ENCODE data around the gene MSN.

The MSN gene

GRCh38 chrX:65674204-65674893, 6.9 kb downstream of the MSN start:
- no peak for DNase-seq

DNA sequence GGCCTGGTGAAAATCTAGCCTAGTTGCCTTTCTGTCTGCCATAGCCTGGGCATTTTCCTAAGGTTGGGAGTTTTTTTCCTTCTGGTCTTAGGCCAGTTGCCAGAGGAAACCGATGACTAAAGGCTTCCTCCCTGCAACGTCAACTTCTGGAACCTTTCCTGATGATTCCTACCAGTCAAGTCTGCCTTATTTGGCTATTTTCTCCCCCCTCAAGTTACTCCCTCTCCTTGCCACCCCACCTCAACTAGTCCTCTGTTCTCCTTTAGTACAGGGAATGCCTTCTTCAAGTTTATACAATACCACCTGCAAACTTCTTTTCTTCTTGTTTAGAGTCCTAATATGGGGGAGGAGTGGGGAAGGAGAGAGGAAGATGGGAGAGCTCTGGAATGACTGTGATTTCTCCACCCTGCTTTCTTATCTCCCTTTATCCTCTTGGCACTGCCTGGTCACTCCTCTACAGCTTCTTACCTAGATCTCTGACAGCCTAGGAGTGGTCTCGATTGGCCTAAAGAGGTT, 10.6 kb downstream of the MSN start:
- no peak for DNase-seq

GRCh38 chrX:65679071-65679540, 11.7 kb downstream of the MSN start:
- DNase-seq = no peak

DNA sequence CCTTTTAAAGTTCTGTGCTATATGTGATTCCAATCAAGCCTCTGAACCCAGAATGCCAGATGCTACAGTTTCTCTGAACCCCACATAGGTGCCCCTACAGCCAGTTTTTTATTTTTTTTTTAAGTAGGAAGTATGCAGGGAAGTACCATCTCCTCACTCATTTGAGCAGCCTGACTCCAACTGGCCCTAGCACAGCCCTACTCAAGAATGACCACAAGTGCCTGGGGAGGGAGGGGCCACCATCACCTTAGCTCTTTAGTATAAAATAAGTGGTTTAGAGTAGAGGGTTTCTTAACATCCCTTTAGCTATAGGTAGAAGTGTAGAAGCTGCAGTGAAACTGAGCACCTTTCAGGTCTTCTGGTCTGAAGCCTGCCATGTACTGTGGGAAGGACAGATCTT, 14.4 kb downstream of the MSN start:
- DNase-seq = no peak

GRCh38 chrX:65685112-65685511, 17.7 kb downstream of the MSN start:
- no peak for DNase-seq

DNA sequence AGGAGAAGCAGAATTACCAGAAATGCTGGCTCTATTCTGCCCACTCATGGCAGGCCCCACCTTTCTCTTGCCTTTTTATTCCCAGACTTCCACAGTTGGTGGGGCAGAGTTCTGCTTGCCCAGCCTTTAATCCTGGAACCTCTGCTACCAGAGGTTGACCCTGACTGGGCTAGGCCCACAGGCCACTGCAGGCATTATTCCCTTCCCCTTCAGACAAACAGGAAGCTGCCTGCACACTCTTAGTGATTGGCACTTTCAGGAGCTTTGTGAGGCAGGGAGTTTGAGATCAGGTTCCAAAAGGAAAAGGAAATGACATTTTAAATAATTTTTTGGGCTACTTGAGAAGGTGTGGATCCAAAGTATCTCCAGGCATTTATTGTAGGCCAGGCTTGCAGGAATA, 18.8 kb downstream of the MSN start:
- no peak for DNase-seq

GRCh38 chrX:65687367-65687766, 19.9 kb downstream of the MSN start:
- no peak for DNase-seq

DNA sequence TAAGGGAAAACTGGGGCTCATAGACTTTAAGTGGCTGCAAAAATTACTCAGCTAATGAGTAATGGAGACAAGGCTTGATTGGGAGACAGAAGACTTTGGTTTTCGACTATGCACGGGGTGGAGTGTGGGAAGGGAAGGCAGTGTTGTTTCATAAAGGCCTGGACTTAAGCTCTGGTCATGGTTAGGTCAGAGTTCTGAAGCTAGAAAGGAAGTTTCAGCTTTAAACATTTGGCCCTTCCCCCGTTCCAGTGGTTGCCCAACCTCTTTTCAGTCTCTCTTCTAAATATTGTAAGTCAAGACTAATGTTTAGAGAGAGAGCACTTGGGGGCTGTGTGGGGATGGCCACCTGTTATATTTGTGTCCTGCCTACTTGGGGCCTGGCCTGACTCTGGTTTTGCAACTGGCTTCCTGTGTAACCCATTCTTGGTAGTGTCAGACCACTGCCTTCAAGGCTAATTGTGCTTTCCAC, 21.0 kb downstream of the MSN start:
- no peak for DNase-seq

- no peak for DNase-seq
Observed at GRCh38 chrX:65689377-65689776, 21.9 kb downstream of the MSN start.

DNA sequence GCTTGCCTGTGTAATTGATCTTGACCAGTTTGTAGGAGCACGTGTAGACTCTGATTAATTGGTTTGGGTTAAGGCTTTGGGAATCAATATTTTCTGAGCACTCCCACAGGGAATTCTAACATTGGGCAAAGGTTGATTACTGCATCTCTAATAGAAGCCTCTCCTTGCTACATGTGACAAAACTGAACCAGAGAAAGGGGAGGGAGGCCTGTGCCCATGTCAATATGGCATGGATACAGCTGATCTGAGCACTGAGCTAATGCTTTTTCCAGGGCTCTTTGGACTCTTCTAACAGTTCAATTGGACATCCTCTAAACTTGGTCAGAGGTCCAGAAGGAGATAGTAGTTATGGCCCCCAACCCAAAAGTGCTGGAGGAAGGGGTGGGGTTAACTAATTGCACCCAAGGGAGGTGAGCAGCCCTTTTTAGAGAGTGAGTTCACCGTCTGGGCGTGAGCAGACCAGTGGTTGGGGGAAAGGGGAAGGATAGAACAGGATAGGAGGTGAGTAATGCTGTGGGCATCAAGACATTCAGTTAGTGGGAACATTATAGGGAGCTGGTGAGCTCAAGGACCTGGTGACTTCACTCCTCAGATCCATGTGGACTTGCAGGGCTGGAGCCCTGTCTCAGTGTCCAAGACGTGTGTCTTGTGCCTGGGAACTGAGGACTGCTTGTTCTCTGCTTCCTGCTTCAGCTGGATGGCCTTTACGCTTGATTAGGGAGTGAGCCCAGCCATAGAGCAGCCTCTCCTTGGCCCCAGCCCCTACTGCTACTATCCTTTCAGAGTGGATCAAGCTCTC, 22.8 kb downstream of the MSN start:
- no peak for DNase-seq

DNA sequence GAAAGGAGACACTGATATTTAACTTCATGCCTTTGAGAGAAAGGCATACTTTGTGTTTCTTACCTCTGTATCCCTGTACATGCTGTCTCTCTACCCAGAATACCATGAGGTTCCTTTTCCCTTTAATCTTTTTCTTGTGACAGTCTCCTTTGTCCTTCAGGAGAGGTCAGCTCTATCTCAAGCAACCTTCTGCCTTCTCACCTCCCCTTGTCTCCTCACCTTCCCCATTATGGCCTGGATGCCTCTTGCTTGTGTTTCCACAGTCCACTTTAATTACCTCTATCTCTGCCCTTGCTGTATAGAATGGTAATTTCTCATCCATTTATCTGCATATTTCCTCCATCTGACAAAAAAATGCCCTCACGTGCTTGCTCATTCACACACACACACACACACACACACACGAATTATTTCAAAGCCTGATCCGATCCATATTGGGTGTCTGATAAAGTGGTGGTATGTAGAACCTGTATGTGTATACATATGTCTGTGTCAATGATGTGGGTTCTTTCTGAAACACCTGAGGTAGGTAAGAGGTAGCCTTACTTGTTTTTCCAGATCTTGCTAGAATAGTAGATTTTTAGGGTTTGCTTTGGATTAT, 28.5 kb downstream of the MSN start:
- DNase-seq = no peak

DNA sequence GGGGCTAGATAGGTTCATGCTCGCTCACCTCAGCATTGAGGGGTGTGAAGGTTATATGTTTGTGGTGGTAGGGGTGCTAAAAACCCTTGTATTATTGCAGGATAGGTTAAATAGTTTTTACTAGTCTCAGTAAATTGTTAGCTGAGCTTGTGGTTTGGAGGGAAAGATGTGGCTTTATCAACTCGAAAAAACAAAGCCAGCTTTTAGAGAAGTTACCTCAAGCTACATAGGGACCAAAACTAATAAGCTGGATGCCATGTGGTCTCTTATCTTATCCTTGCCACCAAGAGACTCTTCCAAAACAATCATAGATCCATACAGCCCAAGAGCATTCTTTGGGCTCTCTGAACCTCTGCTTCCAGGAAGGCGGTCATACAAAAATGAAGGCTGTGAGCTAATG, 29.2 kb downstream of the MSN start:
- DNase-seq = no peak

- DNase-seq = no peak
Observed at GRCh38 chrX:65697211-65697641, 29.8 kb downstream of the MSN start.

GRCh38 chrX:65697915-65698796, 30.7 kb downstream of the MSN start:
- DNase-seq = no peak

DNA sequence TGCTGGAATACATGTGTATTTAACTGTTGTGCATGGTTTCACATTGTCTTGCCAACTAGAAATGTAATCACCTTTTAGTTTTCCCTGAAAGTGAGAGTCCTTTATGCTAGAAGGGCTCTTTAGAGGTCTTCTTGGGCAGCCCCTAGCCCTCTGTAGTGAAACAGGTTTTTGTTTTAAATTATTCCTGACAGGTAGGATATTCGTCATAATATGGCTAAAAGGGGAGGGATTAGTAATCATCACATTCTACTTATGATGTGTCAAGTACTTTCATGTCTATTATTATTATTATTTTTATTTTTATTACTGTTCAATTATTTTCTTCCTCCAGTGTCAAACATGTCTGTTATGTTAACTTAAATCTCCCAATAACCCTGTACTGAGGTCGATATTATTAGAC, 35.5 kb downstream of the MSN start:
- no peak for DNase-seq

GRCh38 chrX:65705439-65705838, 38.0 kb downstream of the MSN start:
- no peak for DNase-seq

- DNase-seq = no peak
Observed at GRCh38 chrX:65706041-65706828, 38.8 kb downstream of the MSN start.

- no peak for DNase-seq
Observed at GRCh38 chrX:65707151-65707550, 39.7 kb downstream of the MSN start.

GRCh38 chrX:65712005-65712806, 44.8 kb downstream of the MSN start:
- DNase-seq = no peak

DNA sequence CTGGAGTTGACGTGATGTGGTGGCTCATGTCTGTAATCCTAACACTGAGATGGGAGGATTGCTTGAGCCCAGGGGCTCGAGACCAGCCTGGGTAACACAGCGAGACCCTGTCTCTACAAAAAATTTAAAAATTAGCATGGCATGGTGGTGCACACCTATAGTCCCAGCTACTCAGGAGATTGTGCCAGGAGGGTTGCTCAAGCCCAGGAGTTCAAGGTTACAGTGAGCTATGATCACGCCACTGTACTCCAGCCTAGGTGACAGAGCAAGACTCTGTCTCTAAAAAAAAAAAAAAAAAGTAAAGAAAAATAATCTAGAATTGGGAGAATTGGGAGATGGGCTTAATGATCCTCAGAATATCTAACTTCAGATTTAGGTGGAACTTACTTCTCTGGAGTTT, 51.1 kb downstream of the MSN start:
- DNase-seq = no peak
